Measurements from ENCODE around the gene IL17RD. TPM values are rescaled to one million over a fixed set of nuclear protein-coding genes. Genes with fewer than 3 reads are reported as not detected.

The IL17RD gene
- total RNA-seq, 1 experiment from 2014 or later = 3.5 TPM

GRCh38 chr3:57154470-57155309 is 10.5 kb downstream of the IL17RD start:
- ChIA-PET POLR2A (no interaction called here), CTCF (no interaction called here)
- H3K4me1 ChIP-seq (ENCODE audit: control insufficient read depth, insufficient read depth, low read length) = no peaks in the 10 kb centered on the region
- DNase-seq (ENCODE audit: low read depth, low spot score) (no peak), ATAC-seq (no peak)
- intact Hi-C loops (cut with micrococcal nuclease; ENCODE audit: unreplicated experiment) = no loop called here
- no peak overlapping the region for H3K27ac ChIP-seq (ENCODE audit: low read length)
- no peaks in the 10 kb centered on the region for H3K27me3 ChIP-seq (ENCODE audit: control insufficient read depth, insufficient read depth, low read length)
- H3K36me3 ChIP-seq (ENCODE audit: control insufficient read depth, insufficient read depth, low read length) = no peaks in the 10 kb centered on the region
- TF ChIP-seq SIN3A (IDR thresholded peaks at IDR 0.05; ENCODE audit: borderline replicate concordance, insufficient read depth, low read depth, low read length) = no peak
- no peak for TF ChIP-seq REST (IDR thresholded peaks at IDR 0.05; ENCODE audit: insufficient read depth in 1 of 2, low read depth in 2 of 2, low read length in 1 of 2)
- TF ChIP-seq CTCF (IDR thresholded peaks at IDR 0.05) = no peak
- TF ChIP-seq POLR2AphosphoS5 (IDR thresholded peaks at IDR 0.05; ENCODE audit: low read depth, low read length) = no peak
- no peak for TF ChIP-seq TCF7L2 (IDR thresholded peaks at IDR 0.05; ENCODE audit: low read depth, low read length)
- no TSS peak for BruUV-seq (replicated peaks)
- H3K9me3 ChIP-seq (ENCODE audit: control insufficient read depth, insufficient read depth, low read depth, low read length) = no peaks in the 10 kb centered on the region
- in situ Hi-C loops (cut with HindIII; ENCODE audit: low pct_unique_long_range_greater_than_20kb, low sequenced_read_pairs) = no loop called here
- H3K4me3 ChIP-seq (ENCODE audit: low read depth in 2 of 2, low read length in 2 of 2) = no peak overlapping the region

GRCh38 chr3:57152151-57153143 is 12.7 kb downstream of the IL17RD start:
- H3K27ac ChIP-seq (ENCODE audit: low read length) = no peak overlapping the region
- in situ Hi-C loops (cut with HindIII; ENCODE audit: low pct_unique_long_range_greater_than_20kb, low sequenced_read_pairs) (no loop called here), intact Hi-C loops (cut with micrococcal nuclease; ENCODE audit: unreplicated experiment) (no loop called here)
- no peak for TF ChIP-seq TCF7L2 (IDR thresholded peaks at IDR 0.05; ENCODE audit: low read depth, low read length)
- TF ChIP-seq POLR2AphosphoS5 (IDR thresholded peaks at IDR 0.05; ENCODE audit: low read depth, low read length) = no peak
- TF ChIP-seq REST (IDR thresholded peaks at IDR 0.05; ENCODE audit: insufficient read depth in 1 of 2, low read depth in 2 of 2, low read length in 1 of 2) = no peak
- TF ChIP-seq CTCF (IDR thresholded peaks at IDR 0.05) = no peak
- no peak for TF ChIP-seq SIN3A (IDR thresholded peaks at IDR 0.05; ENCODE audit: borderline replicate concordance, insufficient read depth, low read depth, low read length)
- H3K4me3 ChIP-seq (ENCODE audit: low read depth in 2 of 2, low read length in 2 of 2) = no peak overlapping the region
- DNase-seq (ENCODE audit: low read depth, low spot score) = no peak
- H3K27me3 ChIP-seq (ENCODE audit: control insufficient read depth, insufficient read depth, low read length) = no peaks in the 10 kb centered on the region
- ChIA-PET CTCF (interaction anchor here (1.1 kb wide), 1 partner anchor 12 kb away, joined by 3 read pairs; no protein-coding TSS in a partner anchor), POLR2A (no interaction called here)
- no TSS peak for BruUV-seq (replicated peaks)
- no peak for ATAC-seq
- H3K36me3 ChIP-seq (ENCODE audit: control insufficient read depth, insufficient read depth, low read length) = no peaks in the 10 kb centered on the region
- H3K4me1 ChIP-seq (ENCODE audit: control insufficient read depth, insufficient read depth, low read length) = no peaks in the 10 kb centered on the region
- H3K9me3 ChIP-seq (ENCODE audit: control insufficient read depth, insufficient read depth, low read depth, low read length) = no peaks in the 10 kb centered on the region

All from Panc1 (cell line).